ENCODE data around the gene MTNR1A.
A peak's percentile ranks its signal among the peaks of the same experiment; 100 is the strongest.

MTNR1A gene

DNA sequence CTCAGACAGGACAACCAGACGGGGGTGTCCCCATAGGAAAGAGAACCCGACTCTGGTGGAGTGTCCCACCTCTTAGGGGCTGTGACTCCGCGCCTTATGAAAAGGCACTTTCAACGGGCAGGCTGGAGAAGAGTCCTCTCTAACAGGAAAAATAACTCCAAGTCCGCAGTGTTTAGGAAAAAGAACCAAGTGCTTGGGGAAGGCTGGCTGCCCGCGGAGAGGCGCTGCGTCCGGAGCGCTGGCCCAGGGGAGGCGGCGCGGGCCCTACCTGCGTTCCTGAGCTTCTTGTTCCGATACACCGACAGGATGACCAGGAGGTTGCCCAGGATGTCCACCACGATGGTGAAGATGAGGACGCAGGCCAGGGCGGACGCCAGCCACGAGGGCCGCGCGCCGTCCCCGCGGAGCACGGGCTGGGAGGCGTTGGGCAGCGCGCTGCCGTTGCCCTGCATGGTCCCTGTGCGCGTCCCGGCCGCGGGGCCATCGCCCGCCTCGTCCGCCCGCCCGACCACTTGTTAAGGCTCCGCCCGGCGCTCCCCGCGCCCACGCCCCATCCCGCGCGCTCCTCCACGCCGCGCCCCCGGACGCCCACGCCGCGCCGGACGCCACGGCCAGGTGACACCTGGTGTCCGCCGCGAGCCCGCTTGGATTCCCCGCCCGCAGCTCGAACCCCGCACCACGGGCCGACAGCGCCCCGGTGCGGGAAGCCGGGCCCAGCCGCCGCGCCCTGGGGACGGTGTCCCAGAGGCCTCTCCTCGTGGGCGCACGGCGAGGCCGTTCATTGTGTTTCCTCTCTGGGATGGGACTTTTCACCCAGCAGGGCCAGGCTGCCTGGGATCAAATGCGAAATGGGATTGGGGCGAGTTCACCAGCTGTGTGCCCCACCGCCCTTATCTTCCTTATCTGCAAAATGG is at the start of gene MTNR1A:
Gene MTNR1A, minus strand, starts transcription at position 654 of the 914 bp plus-strand sequence. Its CDS starts 202 bp downstream, at position 452.
- DNase-seq = no peak

DNA sequence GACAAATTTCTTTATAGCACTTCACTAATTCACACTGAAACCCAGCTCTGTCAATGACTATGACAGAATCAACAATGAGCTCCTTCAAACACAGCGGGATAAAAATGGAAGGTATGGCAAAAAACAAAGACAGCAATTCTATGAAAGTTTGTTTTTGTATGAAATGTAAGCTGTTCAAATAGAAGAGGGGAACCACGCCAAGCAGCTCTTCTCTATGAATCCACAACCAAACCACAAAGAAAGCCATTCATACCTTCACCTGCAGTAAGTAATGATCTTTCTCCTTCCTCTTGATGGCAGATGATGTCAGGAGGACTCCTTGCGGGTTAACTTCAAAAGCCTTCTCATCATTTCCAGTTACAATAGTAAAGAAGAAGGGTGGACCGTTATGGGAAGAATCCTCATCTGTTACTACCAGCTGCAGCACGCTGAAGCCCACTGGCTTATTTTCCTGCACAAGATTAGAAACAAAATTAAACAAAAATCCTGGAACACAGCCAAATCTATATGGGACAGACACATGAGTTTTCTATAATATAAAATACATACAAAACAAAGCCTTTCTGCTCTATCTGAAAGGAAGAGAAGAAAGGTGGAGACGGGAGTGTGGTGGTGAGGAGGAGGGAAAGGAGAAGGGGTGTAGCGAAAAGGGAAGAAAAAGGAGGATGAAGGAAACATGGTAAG is 48.9 kb upstream of the MTNR1A start:
- DNase-seq = no peak

DNA sequence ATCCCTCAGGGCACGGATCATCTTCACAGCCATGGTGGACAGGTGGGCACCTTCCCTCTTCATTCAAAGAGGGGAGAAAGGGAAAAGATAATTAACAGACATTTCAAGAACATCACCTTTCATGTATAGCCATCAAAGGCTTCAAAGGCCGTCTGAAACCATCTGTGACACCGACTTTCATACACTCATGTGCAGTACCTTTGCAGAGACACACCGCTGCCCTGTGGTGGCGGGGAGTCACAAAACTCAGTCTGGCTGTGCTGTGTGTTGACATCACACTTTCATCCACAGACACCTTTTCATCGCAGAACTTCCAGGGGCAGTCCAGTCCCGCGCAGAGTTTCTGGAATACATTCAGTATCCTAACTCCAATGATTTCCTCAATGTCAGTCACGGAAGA is 47.6 kb upstream of the MTNR1A start:
- no peak for DNase-seq

DNA sequence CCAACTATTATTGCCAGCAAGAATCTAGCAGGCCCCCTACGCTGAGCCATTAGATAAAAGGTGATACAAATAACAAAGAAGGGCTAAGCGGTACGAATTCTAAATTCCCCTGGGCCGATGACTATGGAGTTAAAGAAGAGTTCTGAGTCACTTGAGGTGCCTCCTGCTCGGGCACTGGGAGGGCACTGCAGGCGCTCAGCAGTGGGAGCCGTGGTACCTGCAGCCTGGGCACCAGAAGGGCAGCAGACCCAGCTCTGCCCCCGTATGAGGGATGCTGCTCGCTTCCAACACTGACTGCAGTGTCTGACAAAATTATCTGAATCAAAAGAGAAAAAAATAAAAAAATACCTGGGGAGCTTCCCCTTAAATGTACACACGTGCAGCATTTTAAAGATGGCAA is 44.1 kb upstream of the MTNR1A start:
- DNase-seq = no peak

DNA sequence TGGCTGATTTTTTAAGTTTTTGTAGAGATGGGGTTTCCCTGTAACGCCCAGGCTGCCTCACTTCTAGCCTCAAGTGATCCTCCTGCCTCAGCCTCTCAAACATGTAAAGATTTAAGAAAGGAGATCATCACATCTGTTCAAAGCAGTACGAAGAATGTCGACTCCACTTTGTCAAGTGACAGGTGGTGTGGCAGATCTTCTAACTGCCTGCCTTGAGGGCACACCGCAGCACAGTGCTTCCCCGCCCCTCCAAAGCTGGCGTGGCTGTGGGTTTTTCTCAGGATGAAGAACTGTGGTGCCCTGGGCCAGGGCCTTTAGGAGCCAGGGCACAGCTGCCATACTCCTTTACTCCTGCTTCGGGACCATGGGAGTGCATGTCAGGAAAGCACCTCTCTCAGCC is 43.3 kb upstream of the MTNR1A start:
- DNase-seq = no peak

DNA sequence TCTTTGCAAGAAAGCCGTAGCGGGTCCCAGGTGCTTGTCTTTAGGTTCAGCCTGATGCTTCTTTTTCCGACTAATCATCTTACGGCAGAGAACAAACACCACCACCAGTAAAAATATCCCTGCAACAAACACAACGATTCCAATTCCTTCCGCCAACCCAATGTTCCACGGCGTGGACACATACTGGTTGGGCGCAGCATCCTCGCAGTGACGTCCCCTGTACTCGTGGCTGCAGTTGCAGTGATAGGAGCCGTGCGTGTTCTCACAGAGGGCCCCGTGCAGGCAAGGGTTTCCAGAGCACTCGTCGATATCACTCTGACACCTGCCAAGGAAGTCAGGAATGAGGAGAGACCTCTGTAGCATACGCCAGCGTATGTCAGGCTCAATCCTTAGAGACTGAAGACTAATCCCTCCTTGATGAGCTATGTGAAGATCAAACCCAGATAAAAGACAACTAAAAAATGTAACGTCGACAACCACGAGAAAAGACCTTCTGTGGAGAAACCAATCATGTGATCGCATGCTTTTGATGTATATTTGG is 41.6 kb upstream of the MTNR1A start:
- no peak for DNase-seq

DNA sequence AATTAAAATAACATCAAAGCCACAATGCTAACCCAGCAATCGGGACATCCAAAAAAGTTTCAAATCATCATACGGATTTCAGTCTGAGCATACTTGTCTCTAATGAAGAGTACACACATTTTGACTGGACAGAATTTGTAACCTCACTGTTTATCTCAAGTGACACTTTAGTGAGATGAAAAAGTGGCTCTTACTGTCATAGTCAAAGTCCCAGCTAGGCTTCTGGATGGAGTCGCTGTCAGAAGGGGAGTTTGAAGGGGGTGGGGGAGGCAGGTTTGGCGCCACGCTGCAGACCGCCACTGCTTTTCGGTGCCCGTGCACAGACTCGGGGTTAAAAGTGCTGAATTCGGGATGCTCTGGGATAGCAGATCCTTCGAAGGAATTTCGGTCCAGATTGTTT is 41.0 kb upstream of the MTNR1A start:
- DNase-seq = no peak

DNA sequence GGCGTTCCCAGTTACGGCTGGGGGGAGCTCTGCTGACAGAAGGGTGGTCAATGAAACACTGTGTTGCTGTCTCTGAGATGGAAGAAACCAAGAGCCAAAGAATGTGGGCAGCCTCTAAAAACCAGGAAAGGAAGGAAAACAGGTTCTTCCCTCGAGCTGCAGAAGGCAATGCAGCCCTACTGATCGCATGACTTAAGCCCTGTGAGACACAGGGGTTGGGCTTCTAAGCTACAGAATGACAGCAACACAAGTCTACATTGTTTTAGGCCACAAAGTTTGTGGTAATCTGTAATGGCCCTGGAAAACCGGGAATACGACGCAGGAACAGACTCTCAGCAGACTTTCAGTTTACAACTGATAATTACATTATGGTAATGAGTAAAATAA is 38.2 kb upstream of the MTNR1A start:
- DNase-seq = no peak

DNA sequence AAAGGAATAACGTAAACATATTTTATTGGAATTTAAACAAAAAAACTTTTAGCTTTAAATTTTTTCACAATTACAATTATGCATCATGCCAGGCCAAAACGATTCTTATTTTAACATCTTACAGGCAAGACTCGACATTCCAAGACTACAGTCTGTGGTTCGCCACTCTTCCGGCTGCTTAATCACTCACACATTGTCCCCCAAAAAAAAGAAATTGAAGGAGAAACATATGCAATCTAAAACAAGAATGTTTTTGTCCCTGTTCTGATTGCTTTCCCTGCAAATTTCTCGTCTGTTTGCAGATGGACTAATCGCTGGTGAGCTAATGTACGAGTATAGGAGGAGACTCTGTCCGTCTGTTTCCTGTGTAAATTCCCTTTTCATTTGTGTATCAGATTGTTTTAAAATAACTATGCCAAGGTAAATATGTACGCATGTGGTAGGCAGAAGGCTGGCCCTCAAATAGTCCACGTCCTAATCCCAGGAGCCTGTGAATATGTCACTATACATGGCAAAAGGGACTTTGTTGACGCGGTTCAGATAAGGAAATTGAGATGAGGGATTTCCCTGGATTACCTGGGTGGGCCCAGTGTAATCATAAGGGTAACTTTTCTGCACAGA is 37.7 kb upstream of the MTNR1A start:
- DNase-seq = no peak

DNA sequence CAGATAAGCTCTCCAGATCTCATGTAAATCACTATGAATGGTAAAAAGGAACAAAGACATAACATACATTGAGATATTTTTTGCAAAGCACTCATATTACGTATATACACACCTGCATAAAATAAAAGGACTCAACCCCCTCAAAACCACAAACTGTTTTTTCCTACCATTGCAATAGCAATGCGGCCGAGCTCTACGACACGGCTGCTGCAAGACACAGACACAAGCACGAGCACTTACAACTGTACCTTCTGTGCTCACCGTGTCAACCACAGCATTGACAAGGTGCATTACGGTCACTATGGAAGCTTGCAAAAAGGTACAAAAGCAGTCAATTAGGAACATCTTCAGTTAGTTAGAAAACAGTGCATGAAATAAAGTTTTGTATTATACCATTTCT is 37.1 kb upstream of the MTNR1A start:
- DNase-seq = no peak

DNA sequence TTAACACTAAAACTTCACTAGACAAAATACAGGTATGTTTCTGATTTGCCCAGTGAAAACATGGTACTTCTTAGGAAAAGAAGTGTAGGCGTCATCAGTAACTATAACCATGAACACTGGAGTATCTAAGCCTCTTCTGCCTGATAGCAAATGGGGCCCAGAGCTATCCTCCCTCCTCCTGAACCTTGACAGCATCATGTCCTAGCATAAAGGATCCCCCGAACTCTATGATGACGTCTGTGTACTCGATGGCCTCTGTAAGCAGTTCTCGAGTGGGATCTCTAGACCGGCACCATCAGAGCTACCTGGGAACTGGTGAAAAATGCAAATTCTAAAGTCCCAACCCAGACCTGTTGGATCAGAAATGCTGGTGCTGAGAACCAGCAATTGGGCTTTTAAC is 36.3 kb upstream of the MTNR1A start:
- no peak for DNase-seq

DNA sequence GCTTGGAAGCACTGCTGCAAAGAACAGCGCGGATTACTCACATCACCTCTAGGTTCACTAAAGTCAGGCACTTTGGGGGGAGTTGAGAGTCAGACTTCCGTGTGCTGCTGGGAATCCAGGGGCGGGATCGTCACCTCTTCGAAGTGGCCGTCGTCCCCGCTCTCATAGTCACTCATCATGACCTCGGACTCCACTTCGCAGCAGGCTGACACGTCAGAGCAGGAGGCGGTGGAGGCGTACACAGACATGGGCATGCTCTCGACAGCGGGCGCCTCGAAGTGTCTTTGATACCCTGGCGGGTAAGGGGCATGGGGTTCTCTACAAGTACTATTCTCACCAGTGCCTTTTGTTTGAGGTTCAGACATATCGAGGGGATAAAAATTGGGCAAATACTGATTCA is 33.1 kb upstream of the MTNR1A start:
- DNase-seq = no peak

DNA sequence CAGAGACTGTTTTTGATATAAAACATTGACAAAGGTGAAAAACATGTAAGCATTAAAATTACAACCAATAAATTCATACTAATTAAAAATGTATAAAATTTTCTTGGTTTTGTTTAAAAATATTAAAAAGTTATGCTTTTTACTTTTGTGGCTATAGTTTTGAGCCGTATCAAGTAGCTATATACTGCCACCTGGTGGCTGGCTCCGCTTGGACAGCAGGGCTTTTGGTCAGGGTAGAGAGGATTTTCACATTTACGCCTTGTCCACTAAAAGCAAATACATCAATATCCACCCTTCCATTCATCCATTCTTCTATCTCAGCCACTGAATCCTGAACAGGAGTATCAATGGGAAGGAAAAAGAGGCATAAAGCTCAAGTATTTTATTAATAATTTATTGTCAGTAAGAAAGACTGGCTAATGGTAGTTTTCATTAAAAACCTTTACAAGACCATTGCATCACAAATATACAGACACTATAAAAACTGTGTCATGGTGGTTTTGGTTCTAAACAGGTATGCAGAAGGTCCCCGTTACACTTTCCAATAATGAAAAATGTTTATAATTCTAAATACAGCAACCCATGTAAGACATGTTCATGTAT is 32.1 kb upstream of the MTNR1A start:
- DNase-seq = peak; percentile 57

DNA sequence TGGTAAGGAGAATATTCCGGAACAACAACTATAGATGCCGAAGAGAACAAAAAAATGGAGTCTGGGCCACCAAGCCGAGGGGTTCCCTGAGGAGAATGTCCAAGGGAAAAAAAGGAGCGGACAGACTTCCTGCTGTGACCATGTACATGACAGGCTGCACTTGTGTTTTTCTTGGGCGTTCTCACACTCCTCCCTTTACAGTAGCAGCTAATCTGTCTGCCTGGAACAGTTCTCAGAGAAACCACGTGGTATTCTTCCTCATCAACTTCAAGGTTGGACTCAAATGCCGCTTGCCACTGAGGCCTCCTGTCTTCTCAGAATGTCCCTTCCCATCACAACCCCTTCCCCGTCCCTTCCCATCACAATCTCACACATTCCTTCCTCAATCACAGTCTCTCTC is 30.8 kb upstream of the MTNR1A start:
- no peak for DNase-seq

DNA sequence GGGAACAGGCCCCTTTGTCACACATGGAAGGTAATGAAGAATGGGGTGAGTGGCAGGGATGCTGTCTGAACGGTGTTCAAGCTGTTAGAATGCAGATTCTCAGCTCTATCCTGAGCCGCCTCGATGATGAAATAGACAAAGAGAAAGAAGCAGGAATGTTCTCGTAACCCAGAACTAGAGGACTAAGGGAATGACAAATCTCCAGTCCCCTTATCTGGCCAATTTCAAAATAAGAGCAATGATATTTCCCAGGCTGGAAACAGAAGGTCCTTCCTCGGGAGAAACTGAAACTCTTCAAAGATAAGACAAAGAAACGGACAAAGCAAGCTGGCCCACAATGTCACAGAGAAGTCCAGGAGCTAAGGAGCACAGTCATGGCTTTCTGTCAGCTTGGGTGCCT is 29.5 kb upstream of the MTNR1A start:
- DNase-seq = no peak

DNA sequence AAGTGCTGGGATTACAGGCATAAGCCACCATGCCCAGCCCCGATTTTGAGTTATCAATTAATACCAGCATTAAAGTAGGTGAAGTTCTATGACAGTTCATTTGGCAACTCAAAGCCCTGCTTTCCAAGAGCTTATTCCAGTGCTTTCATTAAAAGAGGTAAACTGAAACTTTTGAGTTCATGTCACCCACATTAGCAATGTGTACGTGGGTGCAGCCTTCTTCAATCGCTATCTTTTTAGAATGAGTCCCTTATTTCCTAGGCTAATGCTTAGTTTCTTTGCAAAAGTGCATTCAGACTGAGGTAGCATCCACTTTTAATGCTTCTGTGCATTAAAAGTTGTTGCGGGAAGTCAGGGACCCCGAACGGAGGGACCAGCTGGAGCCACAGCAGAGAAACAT is 26.1 kb upstream of the MTNR1A start:
- DNase-seq = no peak

DNA sequence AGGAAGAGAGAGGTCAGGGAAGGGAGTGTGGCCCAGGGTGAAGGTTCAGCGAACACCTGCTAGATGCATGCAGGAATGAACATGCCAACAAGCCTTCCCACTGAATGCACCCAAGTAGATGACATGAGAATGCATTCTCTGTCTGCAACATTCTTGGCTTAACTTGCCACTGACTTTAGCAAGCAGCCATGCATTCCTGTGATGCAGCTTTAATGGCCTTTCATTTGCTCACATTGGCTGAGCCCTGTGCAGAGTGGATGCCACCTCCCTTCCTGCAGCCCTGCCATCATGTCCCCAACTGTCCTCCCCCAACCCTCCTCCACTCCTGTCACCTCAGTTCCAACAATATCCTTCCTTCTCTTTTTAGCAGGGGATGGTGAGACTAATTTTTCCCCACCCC is 25.3 kb upstream of the MTNR1A start:
- DNase-seq = no peak

DNA sequence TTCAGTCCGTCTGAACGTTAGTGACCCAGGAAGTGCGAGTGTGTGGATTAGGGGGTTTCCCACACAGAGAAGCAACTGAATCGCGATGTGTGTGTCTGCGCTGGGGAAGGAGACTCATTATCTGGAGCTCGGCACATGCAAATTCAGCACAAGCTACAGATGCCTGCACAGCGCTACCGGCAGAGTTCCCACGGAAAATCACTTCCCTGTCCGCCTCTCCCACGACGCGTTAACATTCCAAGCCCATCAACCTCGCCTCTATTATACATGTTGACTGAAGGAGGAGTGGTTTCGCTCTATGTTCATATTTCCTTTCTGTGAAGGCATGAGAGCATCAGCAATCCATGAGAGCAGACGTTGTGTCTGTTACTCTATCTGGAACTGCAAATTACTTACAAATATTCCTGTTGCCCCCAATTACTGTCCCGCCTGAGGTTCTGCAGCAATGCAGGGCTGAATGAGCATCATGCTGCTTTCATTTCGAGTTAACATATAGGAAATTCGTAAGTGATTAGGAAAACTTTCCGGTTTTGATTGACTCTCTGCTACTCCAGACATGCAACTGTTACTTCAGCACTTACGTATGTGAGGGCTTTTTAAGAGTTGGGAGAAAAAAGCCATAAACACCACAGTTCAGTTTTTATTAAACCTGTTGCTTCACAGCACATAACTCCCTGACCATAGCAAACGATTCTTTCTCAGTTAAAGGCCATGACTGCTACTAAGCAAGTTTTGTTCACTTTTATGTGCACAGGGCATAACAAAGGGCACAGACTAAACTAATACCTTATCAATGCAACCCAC is 15.0 kb upstream of the MTNR1A start:
- no peak for DNase-seq

DNA sequence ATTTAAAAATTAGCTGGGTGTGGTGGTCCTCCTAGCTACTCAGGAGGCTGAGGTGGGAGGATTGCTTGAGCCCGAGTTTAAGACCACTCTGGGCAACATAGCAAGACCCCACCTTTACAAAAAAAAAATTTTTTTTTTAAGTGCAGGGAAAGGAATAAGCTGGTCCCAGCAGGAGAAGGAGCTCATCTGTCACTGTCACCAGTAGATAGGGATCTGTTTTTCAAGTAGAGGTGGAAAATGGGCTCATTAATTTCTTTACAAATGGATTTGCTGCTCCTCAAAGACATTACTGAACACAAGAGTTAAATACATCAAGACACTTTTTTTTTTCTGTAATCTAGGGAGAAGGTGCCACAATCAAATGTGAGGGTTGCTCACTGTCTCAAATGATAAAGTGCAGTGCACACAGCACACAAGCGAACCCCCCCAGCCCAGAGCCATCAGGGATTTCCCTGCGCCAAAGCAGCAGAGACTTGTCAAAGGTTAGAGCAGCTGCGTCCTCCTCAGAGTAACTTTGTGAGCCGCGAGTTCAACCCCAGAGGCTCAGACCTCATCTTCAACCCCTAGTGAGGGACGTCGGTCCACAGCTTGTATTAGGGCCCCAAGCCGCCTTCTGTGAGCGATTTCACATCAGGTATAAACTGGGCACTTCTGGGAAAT is 14.3 kb upstream of the MTNR1A start:
- DNase-seq = no peak

DNA sequence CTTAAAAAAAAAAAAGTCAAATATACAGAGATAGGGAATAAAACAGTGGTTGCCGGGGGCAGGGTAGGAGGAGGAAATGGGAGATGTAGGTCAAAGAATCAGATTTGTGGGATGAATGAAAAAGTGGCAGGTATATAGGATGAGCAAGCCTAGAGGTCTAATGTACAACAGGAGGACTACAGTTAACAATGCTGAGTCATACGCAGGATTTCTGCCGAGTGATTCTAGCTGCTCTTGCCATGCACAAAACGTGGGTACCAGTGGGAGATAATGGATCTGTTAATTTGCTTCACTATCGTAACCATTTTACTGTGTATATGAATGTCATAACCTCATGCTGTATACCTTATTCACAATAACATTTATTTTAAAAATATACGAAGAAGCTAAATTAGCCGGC is 10.7 kb upstream of the MTNR1A start:
- no peak for DNase-seq

DNA sequence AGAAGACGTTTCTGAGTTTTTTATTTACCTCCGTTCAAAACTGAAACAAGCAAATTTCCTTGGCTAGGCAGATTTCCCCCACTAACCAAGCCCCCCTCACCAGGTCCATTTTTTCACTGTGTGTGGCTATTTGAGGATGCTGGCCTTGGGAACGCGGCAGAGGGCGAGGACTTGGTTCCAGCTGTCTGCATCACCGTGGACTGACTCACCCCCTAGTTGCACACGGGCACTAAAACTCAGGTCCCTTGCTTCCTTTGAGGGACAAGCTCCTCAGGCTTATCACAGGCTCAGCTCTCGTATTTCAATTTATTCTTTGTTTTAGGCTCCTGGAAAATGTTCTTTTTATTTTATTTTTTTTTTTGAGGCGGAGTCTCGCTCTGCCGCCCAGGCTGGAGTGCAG is 8.4 kb upstream of the MTNR1A start:
- DNase-seq = no peak

DNA sequence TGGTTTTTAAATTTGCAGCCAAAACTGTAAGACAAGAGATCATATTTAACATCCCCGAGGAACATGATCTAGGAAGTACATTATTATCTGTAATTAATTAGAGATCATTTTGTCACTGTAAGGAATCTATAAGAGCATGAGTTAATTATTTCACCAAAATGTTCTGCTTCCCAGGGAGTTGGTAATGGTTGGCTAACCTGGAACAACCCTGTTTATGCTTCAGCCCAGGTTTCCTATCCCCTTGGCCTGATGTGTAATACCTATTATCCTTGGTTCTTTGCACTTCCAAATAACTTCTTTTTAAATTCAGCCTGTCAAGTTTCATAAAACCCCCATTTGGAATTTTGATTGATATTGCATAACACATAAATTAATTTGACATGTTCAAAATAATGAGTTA is 6.4 kb upstream of the MTNR1A start:
- no peak for DNase-seq

Data from CD4-positive, alpha-beta T cell treated with Interleukin-10 for 1 hour (primary cell).